CD4-positive, CD25-positive, alpha-beta regulatory T cell (primary cell): ENCODE data around the gene FAM53B. TPM values are rescaled to one million over a fixed set of nuclear protein-coding genes. Genes with fewer than 3 reads are reported as not detected.

Experiments
- ATAC-seq, 2 donors: fragments of 150-1000 bp; cut with Tn5 transposase; one replicate each; pipeline ENCODE4 v1.10.0; 2021; ENCODE audit warnings: low read depth in 2 of 2, moderate number of reproducible peaks in 2 of 2, moderate library complexity in 1 of 2
- DNase-seq, 3 donors: peaks; one replicate each; pipeline versions ENCODE4 v3.0.0 to v3.0.0-alpha.2; 2012 to 2022; ENCODE audit warnings: mixed read lengths in 1 of 3
- H3K27ac ChIP-seq: one replicate; pipeline ENCODE4 v1.7.0; 2013; ENCODE audit warnings: mild to moderate bottlenecking, low read length; ENCODE audit not compliant: insufficient read depth, poor library complexity, severe bottlenecking
- H3K27me3 ChIP-seq: one replicate; pipeline ENCODE4 v1.7.0; 2013; ENCODE audit warnings: low read length; ENCODE audit not compliant: control insufficient read depth, insufficient read depth
- H3K36me3 ChIP-seq: one replicate; pipeline ENCODE4 v1.7.0; 2013; ENCODE audit warnings: mild to moderate bottlenecking, low read length, moderate library complexity; ENCODE audit not compliant: control insufficient read depth, insufficient read depth
- H3K4me1 ChIP-seq: 2 replicates; pipeline ENCODE4 v1.7.0; 2013; ENCODE audit warnings: mild to moderate bottlenecking, low read length; ENCODE audit not compliant: insufficient read depth, control insufficient read depth, poor library complexity, severe bottlenecking
- H3K4me3 ChIP-seq: one replicate; pipeline ENCODE4 v1.7.0; 2013; ENCODE audit warnings: low read depth, mild to moderate bottlenecking, low read length, moderate library complexity
- H3K9me3 ChIP-seq, 2 experiments: 1 replicate in 1 of 2; 2 replicates in 1 of 2; pipeline ENCODE4 v1.7.0; 2013; ENCODE audit warnings: low read length in 2 of 2, mild to moderate bottlenecking in 1 of 2, moderate library complexity in 1 of 2; ENCODE audit not compliant: control insufficient read depth in 2 of 2
- H3K27ac Mint-ChIP-seq, 3 donors: one replicate each; pipeline ENCODE4 v1.8.0; 2020 to 2022; ENCODE audit warnings: mild to moderate bottlenecking in 3 of 3, mixed read lengths in 3 of 3, moderate library complexity in 2 of 3
- H3K27me3 Mint-ChIP-seq: one replicate; pipeline ENCODE4 v1.8.0; 2022; ENCODE audit warnings: mild to moderate bottlenecking, mixed read lengths
- H3K36me3 Mint-ChIP-seq: one replicate; pipeline ENCODE4 v1.8.0; 2020; ENCODE audit warnings: mixed read lengths
- H3K4me1 Mint-ChIP-seq, 4 donors: one replicate each; pipeline ENCODE4 v1.8.0; 2020 to 2022; ENCODE audit warnings: mixed read lengths in 4 of 4, mild to moderate bottlenecking in 1 of 4
- H3K4me3 Mint-ChIP-seq, 4 donors: one replicate each; pipeline ENCODE4 v1.8.0; 2020 to 2022; ENCODE audit warnings: mild to moderate bottlenecking in 4 of 4, mixed read lengths in 4 of 4, moderate library complexity in 3 of 4
- H3K9me3 Mint-ChIP-seq, 7 donors: one replicate each; pipeline ENCODE4 v1.8.0; 2020 to 2022; ENCODE audit warnings: mixed read lengths in 7 of 7, mild to moderate bottlenecking in 3 of 7, moderate library complexity in 2 of 7
- polyA plus RNA-seq, 4 donors: library from polyadenylated mRNA; unstranded; fragments of 300-500 nt; fragmentation: Illumina TruSeq; gene quantifications; one replicate each; pipeline ENCODE4 v1.2.3, GENCODE V29; 2021
- total RNA-seq: library from RNA; stranded (reverse); gene quantifications from one replicate; pipeline ENCODE4 v1.2.3, GENCODE V29; 2022

FAM53B gene
- total and polyA plus RNA-seq, 5 donors from 2014 or later: 5.8 to 116 (median 15.0) TPM

DNA sequence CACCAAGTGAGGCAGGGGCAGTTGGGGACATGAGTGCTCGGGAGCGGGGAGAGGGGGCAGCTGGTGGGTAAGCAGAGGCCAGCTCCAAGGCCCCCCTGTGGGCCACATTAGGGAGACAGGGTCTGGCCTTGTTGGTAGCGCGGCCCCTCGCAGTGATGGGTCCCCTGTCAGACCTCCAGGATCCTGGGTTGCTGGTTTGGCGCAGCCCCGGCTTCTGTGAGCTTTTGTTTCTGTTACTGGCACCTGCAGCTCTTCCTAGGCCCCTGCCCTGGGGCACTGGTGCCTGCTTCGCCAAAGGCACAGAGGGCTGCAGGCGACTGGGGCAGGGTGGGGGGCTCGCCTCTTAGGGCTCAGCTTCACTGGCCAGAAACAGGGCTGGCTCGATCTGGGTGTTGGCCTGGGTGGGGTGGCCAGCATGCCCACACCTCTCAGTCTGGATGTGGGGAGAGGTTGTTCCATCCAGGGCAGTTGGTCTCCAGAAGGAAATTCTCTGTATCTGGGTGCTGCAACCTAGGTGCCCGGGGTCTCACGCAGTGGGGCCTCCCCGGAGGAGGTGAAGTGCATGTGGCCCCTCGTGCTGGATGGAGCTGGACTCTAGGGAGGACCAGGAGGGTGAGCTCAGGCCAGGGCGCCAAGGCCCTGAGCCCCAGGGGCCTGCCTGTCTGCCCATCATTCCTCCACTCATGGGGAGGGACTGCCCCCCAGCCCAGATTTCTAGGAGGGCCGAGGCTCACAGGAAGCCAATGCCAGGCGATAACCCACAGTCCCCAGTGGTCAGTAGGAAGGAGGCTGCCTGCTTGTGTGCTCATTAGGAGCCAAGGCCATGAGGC lies 143.9 kb downstream of the FAM53B start:
- H3K4me3 ChIP-seq: no peak overlapping the region
- Mint-ChIP-seq H3K9me3 (peaks cover 0 to 3% (median 0%) of the 10 kb centered on the region in 7 donors), H3K4me3 (no peak overlapping the region), H3K36me3 (no peaks in the 10 kb centered on the region), H3K27ac (peak overlapping the region in 1 of 3 donors; percentile 25), H3K27me3 (no peaks in the 10 kb centered on the region), H3K4me1 (peaks cover 0 to 3% (median under 1%) of the 10 kb centered on the region in 4 donors)
- H3K36me3 ChIP-seq: no peaks in the 10 kb centered on the region
- no peak for ATAC-seq
- DNase-seq: no peak
- no peak overlapping the region for H3K27ac ChIP-seq
- H3K4me1 ChIP-seq: no peaks in the 10 kb centered on the region
- no peaks in the 10 kb centered on the region for H3K9me3 ChIP-seq
- H3K27me3 ChIP-seq: no peaks in the 10 kb centered on the region

- Histone ChIP-seq H3K27ac (no peak overlapping the region), H3K9me3 (no peaks in the 10 kb centered on the region), H3K4me1 (no peaks in the 10 kb centered on the region), H3K36me3 (no peaks in the 10 kb centered on the region), H3K27me3 (no peaks in the 10 kb centered on the region), H3K4me3 (no peak overlapping the region)
- Mint-ChIP-seq H3K9me3 (peaks cover 0 to 2% (median 0%) of the 10 kb centered on the region in 7 donors), H3K27ac (no peak overlapping the region), H3K4me1 (peaks cover 0 to 6% (median 0%) of the 10 kb centered on the region in 4 donors), H3K4me3 (no peak overlapping the region), H3K27me3 (no peaks in the 10 kb centered on the region), H3K36me3 (no peaks in the 10 kb centered on the region)
- ATAC-seq (no peak), DNase-seq (no peak)
These were observed 144.6 kb downstream of the FAM53B start for GRCh38 chr10:124599588-124600050.

- peaks cover 0 to 6% (median 1%) of the 10 kb centered on the region in 4 donors for H3K4me1 Mint-ChIP-seq
- H3K27ac Mint-ChIP-seq: no peak overlapping the region
- Histone ChIP-seq H3K4me1 (no peaks in the 10 kb centered on the region), H3K27me3 (no peaks in the 10 kb centered on the region), H3K36me3 (no peaks in the 10 kb centered on the region), H3K4me3 (no peak overlapping the region), H3K27ac (no peak overlapping the region), H3K9me3 (no peaks in the 10 kb centered on the region)
- H3K36me3 Mint-ChIP-seq: no peaks in the 10 kb centered on the region
- peaks cover 0 to 2% (median 0%) of the 10 kb centered on the region in 7 donors for H3K9me3 Mint-ChIP-seq
- H3K27me3 Mint-ChIP-seq: no peaks in the 10 kb centered on the region
- DNase-seq (no peak), ATAC-seq (no peak)
- no peak overlapping the region for H3K4me3 Mint-ChIP-seq
These were observed 145.2 kb downstream of the FAM53B start for GRCh38 chr10:124598773-124599587.

GRCh38 chr10:124598196-124598595 lies 146.0 kb downstream of the FAM53B start:
- no peak for DNase-seq
- Histone ChIP-seq H3K27me3 (no peaks in the 10 kb centered on the region), H3K27ac (no peak overlapping the region), H3K9me3 (no peaks in the 10 kb centered on the region), H3K4me1 (no peaks in the 10 kb centered on the region), H3K36me3 (no peaks in the 10 kb centered on the region), H3K4me3 (no peak overlapping the region)
- Mint-ChIP-seq H3K4me1 (peaks cover 0 to 6% (median 1%) of the 10 kb centered on the region in 4 donors), H3K9me3 (peaks cover 0 to 2% (median 0%) of the 10 kb centered on the region in 7 donors), H3K27me3 (no peaks in the 10 kb centered on the region), H3K27ac (no peak overlapping the region), H3K36me3 (no peaks in the 10 kb centered on the region), H3K4me3 (no peak overlapping the region)
- ATAC-seq: no peak

DNA sequence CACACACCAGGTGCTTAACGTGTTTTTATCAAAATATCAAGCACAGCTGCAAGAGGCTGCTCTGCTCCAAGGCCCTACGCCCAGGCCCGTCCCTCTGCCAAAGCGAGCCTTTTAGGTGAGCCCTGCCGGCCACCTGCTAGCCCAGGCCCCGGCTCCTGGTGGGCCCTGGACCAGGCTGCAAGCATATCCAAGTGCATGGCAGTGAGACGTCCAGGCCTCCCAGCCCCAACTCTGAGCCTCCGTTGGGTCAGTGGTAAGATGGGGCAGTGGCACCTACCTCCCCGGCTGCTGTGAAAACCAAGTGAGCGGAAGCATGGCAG lies 146.4 kb downstream of the FAM53B start:
- Histone ChIP-seq H3K4me3 (no peak overlapping the region), H3K4me1 (no peaks in the 10 kb centered on the region), H3K27me3 (no peaks in the 10 kb centered on the region), H3K36me3 (no peaks in the 10 kb centered on the region), H3K9me3 (no peaks in the 10 kb centered on the region), H3K27ac (no peak overlapping the region)
- Mint-ChIP-seq H3K27ac (no peak overlapping the region), H3K36me3 (no peaks in the 10 kb centered on the region), H3K9me3 (peaks cover 0 to 2% (median 0%) of the 10 kb centered on the region in 7 donors), H3K27me3 (no peaks in the 10 kb centered on the region), H3K4me3 (no peak overlapping the region), H3K4me1 (peaks cover 0 to 6% (median 1%) of the 10 kb centered on the region in 4 donors)
- ATAC-seq (no peak), DNase-seq (no peak)

GRCh38 chr10:124596962-124597845 lies 147.0 kb downstream of the FAM53B start:
- DNase-seq: no peak
- Histone ChIP-seq H3K9me3 (no peaks in the 10 kb centered on the region), H3K36me3 (no peaks in the 10 kb centered on the region), H3K4me3 (no peak overlapping the region), H3K4me1 (no peaks in the 10 kb centered on the region), H3K27me3 (no peaks in the 10 kb centered on the region), H3K27ac (no peak overlapping the region)
- Mint-ChIP-seq H3K36me3 (no peaks in the 10 kb centered on the region), H3K4me1 (peaks cover 0 to 6% (median 1%) of the 10 kb centered on the region in 4 donors), H3K27ac (no peak overlapping the region), H3K9me3 (peaks cover 0 to 2% (median 0%) of the 10 kb centered on the region in 7 donors), H3K27me3 (no peaks in the 10 kb centered on the region), H3K4me3 (no peak overlapping the region)
- ATAC-seq: no peak

GRCh38 chr10:124596116-124596785 lies 147.9 kb downstream of the FAM53B start:
- Histone ChIP-seq H3K27me3 (no peaks in the 10 kb centered on the region), H3K9me3 (no peaks in the 10 kb centered on the region), H3K36me3 (peaks cover 4% of the 10 kb centered on the region), H3K27ac (no peak overlapping the region), H3K4me1 (no peaks in the 10 kb centered on the region), H3K4me3 (no peak overlapping the region)
- Mint-ChIP-seq H3K27me3 (no peaks in the 10 kb centered on the region), H3K4me3 (no peak overlapping the region), H3K4me1 (peaks cover 0 to 6% (median 1%) of the 10 kb centered on the region in 4 donors), H3K27ac (no peak overlapping the region), H3K9me3 (peaks cover 0 to 5% (median 0%) of the 10 kb centered on the region in 7 donors), H3K36me3 (peaks cover 8% of the 10 kb centered on the region)
- ATAC-seq (no peak), DNase-seq (no peak)
